Upper lobe of left lung (tissue), 6 donors: ENCODE results near the gene PCCA. TPM values are rescaled to one million over a fixed set of nuclear protein-coding genes. Genes with fewer than 3 reads are reported as not detected.
"Not testable (repeated sequence)": the region's sequence is repeated elsewhere in the genome, so short reads cannot be mapped to it uniquely, and the experiment has no call there.

Experiments
- ATAC-seq, 2 donors: fragments of 200-7000 bp; cut with Tn5 transposase; one replicate each; pipeline ENCODE4 v1.9.1; 2022; ENCODE audit warnings: mild to moderate bottlenecking in 2 of 2, moderate library complexity in 2 of 2; ENCODE audit not compliant: low FRiP score in 2 of 2
- DNase-seq, 2 donors: peaks; one replicate each; pipeline ENCODE4 v3.0.0-alpha.2; 2019 to 2020
- H3K27ac ChIP-seq, 4 donors: fragments of 200-600 bp; sonication (generic); one replicate each; pipeline ENCODE4 v1.5.1; 2016 to 2019
- H3K27me3 ChIP-seq, 4 donors: fragments of 200-600 bp; sonication (generic); one replicate each; pipeline ENCODE4 v1.5.1; 2017 to 2019
- H3K36me3 ChIP-seq, 4 donors: fragments of 200-600 bp; sonication (generic); one replicate each; pipeline ENCODE4 v1.5.1; 2016 to 2019
- H3K4me1 ChIP-seq, 4 donors: fragments of 200-600 bp; sonication (generic); one replicate each; pipeline ENCODE4 v1.5.1; 2018 to 2019
- H3K4me3 ChIP-seq, 4 donors: fragments of 200-600 bp; sonication (generic); one replicate each; pipeline ENCODE4 v1.5.1; 2017 to 2019; ENCODE audit warnings: mild to moderate bottlenecking in 2 of 4, moderate library complexity in 1 of 4
- H3K9me3 ChIP-seq, 4 donors: fragments of 200-600 bp; sonication (generic); one replicate each; pipeline ENCODE4 v1.5.1; 2018 to 2019
- CTCF ChIP-seq, 6 experiments: fragments of 450-650 bp in 4 of 6; fragments of 200-600 bp in 2 of 6; sonication (generic) in 2 of 6; IDR thresholded peaks; one replicate each; pipeline ENCODE4 v1.5.1; 2016 to 2019; ENCODE audit warnings: antibody characterized with exemption in 6 of 6
- EP300 ChIP-seq, 4 donors: sonication (generic); formaldehyde crosslinking; IDR thresholded peaks; one replicate each; pipeline ENCODE4 v1.5.1; 2017; ENCODE audit warnings: antibody characterized with exemption in 4 of 4, control low read depth in 2 of 4
- POLR2A ChIP-seq, 4 donors: fragments of 450-650 bp; IDR thresholded peaks; one replicate each; pipeline ENCODE4 v1.5.1; 2016 to 2017; ENCODE audit warnings: antibody characterized with exemption in 4 of 4, mild to moderate bottlenecking in 2 of 4
- POLR2AphosphoS5 ChIP-seq, 2 donors: sonication (generic); formaldehyde crosslinking; IDR thresholded peaks; one replicate each; pipeline ENCODE4 v1.5.1; 2017; ENCODE audit warnings: antibody characterized with exemption in 2 of 2
- WGBS, 2 donors: methylation state at CpG; one replicate each; pipeline ENCODE4 v1.1.5; 2017 to 2018; 5-methylcytosine and 5-hydroxymethylcytosine counted together
- total RNA-seq, 6 donors: library from RNA; depleted of rRNA in 4 of 6; stranded (reverse); fragments of >200 nt in 4 of 6; gene quantifications; one replicate each; pipeline versions ENCODE4 v1.1.0 to v1.2.1, GENCODE V29; 2016 to 2021
- donor health status: DM: no; HTN: no; CAD: no; lungs with moderate emphysema.
- donor health status: DM: no; HTN: yes; CAD: no; lungs with severe emphysema.

Gene PCCA
- total RNA-seq, 6 donors from 2014 or later = 23.1 to 43.4 (median 30.0) TPM

- no peak for ATAC-seq
- TF ChIP-seq CTCF (IDR thresholded peaks at IDR 0.05) (no peak), POLR2A (IDR thresholded peaks at IDR 0.05) (no peak), EP300 (IDR thresholded peaks at IDR 0.05) (no peak), POLR2AphosphoS5 (IDR thresholded peaks at IDR 0.05) (no peak)
- DNase-seq = no peak
Measured at GRCh38 chr13:100378533-100378932, 289.6 kb downstream of the PCCA start.

GRCh38 chr13:100381595-100382224 lies 292.8 kb downstream of the PCCA start:
- 89 to 95% methylated on average over 14 to 16 of the region's 16 CpGs for WGBS, 2 donors
- ATAC-seq (no peak), DNase-seq (no peak)
- peaks cover 0 to 1% (median under 1%) of the 10 kb centered on the region in 4 donors for H3K36me3 ChIP-seq
- no peaks in the 10 kb centered on the region for H3K4me1 ChIP-seq
- H3K9me3 ChIP-seq = peaks cover 0 to 20% (median 17%) of the 10 kb centered on the region in 4 donors
- H3K27me3 ChIP-seq = no peaks in the 10 kb centered on the region
- TF ChIP-seq CTCF (IDR thresholded peaks at IDR 0.05) (no peak), EP300 (IDR thresholded peaks at IDR 0.05) (no peak), POLR2AphosphoS5 (IDR thresholded peaks at IDR 0.05) (no peak), POLR2A (IDR thresholded peaks at IDR 0.05) (no peak)
- H3K27ac ChIP-seq = no peak overlapping the region
- no peak overlapping the region for H3K4me3 ChIP-seq

More at GRCh38 chr13:100378533-100378932, 289.6 kb downstream of the PCCA start:
- Histone ChIP-seq H3K9me3 (peaks cover 0 to 30% (median 27%) of the 10 kb centered on the region in 4 donors), H3K27ac (no peak overlapping the region), H3K27me3 (no peaks in the 10 kb centered on the region), H3K4me1 (no peaks in the 10 kb centered on the region), H3K4me3 (no peak overlapping the region), H3K36me3 (peaks cover 0 to 8% (median 2%) of the 10 kb centered on the region in 4 donors)

GRCh38 chr13:100382785-100383184 lies 293.9 kb downstream of the PCCA start:
- Histone ChIP-seq H3K4me3 (no peak overlapping the region), H3K27me3 (no peaks in the 10 kb centered on the region), H3K9me3 (peaks cover 0 to 9% (median 6%) of the 10 kb centered on the region in 4 donors), H3K27ac (no peak overlapping the region), H3K36me3 (peaks cover 0 to 6% (median 5%) of the 10 kb centered on the region in 4 donors), H3K4me1 (no peaks in the 10 kb centered on the region)
- DNase-seq = no peak
- no peak for ATAC-seq
- TF ChIP-seq POLR2A (IDR thresholded peaks at IDR 0.05) (no peak), CTCF (IDR thresholded peaks at IDR 0.05) (no peak), EP300 (IDR thresholded peaks at IDR 0.05) (no peak), POLR2AphosphoS5 (IDR thresholded peaks at IDR 0.05) (no peak)

DNA sequence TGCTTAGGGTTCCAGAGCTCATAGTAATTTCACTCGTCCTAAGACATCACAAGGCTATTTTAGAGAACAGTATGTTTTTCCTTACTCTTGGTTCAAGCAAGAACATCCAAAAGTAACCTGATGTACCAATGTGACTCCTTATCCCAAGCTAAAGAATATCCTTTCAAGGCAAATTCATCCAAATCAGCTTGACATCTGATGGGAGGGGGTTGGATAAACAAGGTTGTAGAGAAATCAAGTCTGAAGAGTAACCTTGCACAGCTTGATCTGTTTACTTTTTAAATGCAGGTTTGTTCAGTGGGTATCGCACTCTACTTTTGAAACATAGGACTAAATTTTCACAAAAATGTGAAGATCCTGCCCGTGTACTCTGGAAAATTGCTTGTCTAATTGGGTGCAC lies 298.5 kb downstream of the PCCA start:
- H3K4me1 ChIP-seq = peaks cover 0 to 6% (median 3%) of the 10 kb centered on the region in 4 donors
- no peak for ATAC-seq
- no peak overlapping the region for H3K4me3 ChIP-seq
- 92 to 94% methylated on average over 3 of the region's 3 CpGs for WGBS, 2 donors
- TF ChIP-seq POLR2AphosphoS5 (IDR thresholded peaks at IDR 0.05) = no peak
- no peak for TF ChIP-seq POLR2A (IDR thresholded peaks at IDR 0.05)
- no peak for TF ChIP-seq CTCF (IDR thresholded peaks at IDR 0.05)
- TF ChIP-seq EP300 (IDR thresholded peaks at IDR 0.05) = no peak
- H3K9me3 ChIP-seq = no peaks in the 10 kb centered on the region
- no peak for DNase-seq
- no peak overlapping the region for H3K27ac ChIP-seq
- peaks cover 0 to 6% (median 5%) of the 10 kb centered on the region in 4 donors for H3K36me3 ChIP-seq
- no peaks in the 10 kb centered on the region for H3K27me3 ChIP-seq

DNA sequence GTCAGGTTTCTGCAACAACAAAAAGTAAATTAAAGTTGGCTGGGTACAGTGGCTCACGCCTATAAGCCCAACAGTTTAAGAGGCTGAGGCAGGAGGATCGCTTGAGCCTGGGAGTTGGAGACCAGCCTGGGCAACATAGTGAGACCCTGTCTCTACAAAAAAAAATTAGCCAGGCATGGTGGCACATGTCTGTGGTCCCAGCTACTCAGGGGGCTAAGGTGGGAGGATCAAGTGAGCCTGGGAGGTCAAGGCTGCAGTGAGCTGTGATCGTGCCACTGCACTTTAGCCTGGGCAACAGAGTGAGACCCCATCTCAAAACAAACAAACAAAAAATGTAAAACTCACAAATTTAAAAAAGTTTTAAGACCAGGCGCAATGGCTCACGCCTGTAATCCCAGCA lies 299.3 kb downstream of the PCCA start:
- not testable (repeated sequence) for H3K4me3 ChIP-seq, H3K27me3 ChIP-seq, DNase-seq, H3K36me3 ChIP-seq, ATAC-seq, H3K9me3 ChIP-seq, H3K27ac ChIP-seq
- 99% methylated on average over 5 of the region's 5 CpGs for WGBS, 2 donors
- H3K4me1 ChIP-seq = peaks cover 3 to 10% (median 6%) of the 10 kb centered on the region in 4 donors
